ENCODE measurements around the gene AKT3.

Gene AKT3

DNA sequence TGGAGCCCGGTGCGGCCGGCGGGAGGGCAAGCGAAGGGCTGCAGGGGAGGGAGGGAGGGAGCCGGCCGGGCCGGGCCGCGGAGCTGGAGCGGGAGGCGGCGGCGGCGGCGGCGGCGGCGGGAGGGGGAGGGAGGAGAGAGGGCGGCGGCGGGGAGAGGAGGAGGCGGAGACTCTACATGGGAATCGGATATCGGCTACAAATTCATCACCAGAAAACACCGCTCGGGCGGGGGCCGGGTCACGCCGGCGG, at the start of gene AKT3:
TSS of gene AKT3 (minus strand) at position 42 of the 250 bp plus-strand sequence. CDS start 7,073 bp downstream, outside the sequence.
- peak; percentile 75 for DNase-seq (ENCODE audit: low read depth)
- TF ChIP-seq CTCF (IDR thresholded peaks at IDR 0.05; ENCODE audit: insufficient read depth, low read depth, low read length, missing control alignments): no peak

GRCh38 chr1:243898278-243898677, 48.2 kb upstream of the AKT3 start:
- DNase-seq (ENCODE audit: low read depth): no peak
- no peak overlapping the region for H3K4me3 ChIP-seq (ENCODE audit: low read depth, low read length)
- no peak for TF ChIP-seq CTCF (IDR thresholded peaks at IDR 0.05; ENCODE audit: insufficient read depth, low read depth, low read length, missing control alignments)

More for the DNA sequence above, at the start of gene AKT3:
- peak within 1 kb of the TSS; percentile 69 for H3K4me3 ChIP-seq (ENCODE audit: low read depth, low read length)

GRCh38 chr1:243896313-243896712, 46.3 kb upstream of the AKT3 start:
- TF ChIP-seq CTCF (IDR thresholded peaks at IDR 0.05; ENCODE audit: insufficient read depth, low read depth, low read length, missing control alignments): no peak
- DNase-seq (ENCODE audit: low read depth): no peak
- H3K4me3 ChIP-seq (ENCODE audit: low read depth, low read length): no peak overlapping the region

- DNase-seq (ENCODE audit: low read depth): no peak
- no peak for TF ChIP-seq CTCF (IDR thresholded peaks at IDR 0.05; ENCODE audit: insufficient read depth, low read depth, low read length, missing control alignments)
- no peak overlapping the region for H3K4me3 ChIP-seq (ENCODE audit: low read depth, low read length)
Observed at GRCh38 chr1:243892456-243892855, 42.4 kb upstream of the AKT3 start.

GRCh38 chr1:243890576-243890975, 40.5 kb upstream of the AKT3 start:
- DNase-seq (ENCODE audit: low read depth): no peak

GRCh38 chr1:243885806-243886205, 35.8 kb upstream of the AKT3 start:
- DNase-seq (ENCODE audit: low read depth): no peak
- H3K4me3 ChIP-seq (ENCODE audit: low read depth, low read length): no peak overlapping the region
- no peak for TF ChIP-seq CTCF (IDR thresholded peaks at IDR 0.05; ENCODE audit: insufficient read depth, low read depth, low read length, missing control alignments)

More at GRCh38 chr1:243890576-243890975, 40.5 kb upstream of the AKT3 start:
- H3K4me3 ChIP-seq (ENCODE audit: low read depth, low read length): no peak overlapping the region
- TF ChIP-seq CTCF (IDR thresholded peaks at IDR 0.05; ENCODE audit: insufficient read depth, low read depth, low read length, missing control alignments): no peak

GRCh38 chr1:243884603-243885002, 34.6 kb upstream of the AKT3 start:
- no peak overlapping the region for H3K4me3 ChIP-seq (ENCODE audit: low read depth, low read length)
- no peak for DNase-seq (ENCODE audit: low read depth)
- TF ChIP-seq CTCF (IDR thresholded peaks at IDR 0.05; ENCODE audit: insufficient read depth, low read depth, low read length, missing control alignments): no peak
